GM12873 (cell line): ENCODE data around the gene FARP1.

Experiments used
- TF ChIP-seq, protein P1 (sequence below): IDR thresholded peaks from 2 replicates; pipeline ENCODE4 v1.5.1; 2012; ENCODE audit warnings: low read depth, mild to moderate bottlenecking, moderate library complexity, low read length, control low read depth; ENCODE audit not compliant: insufficient read depth; ENCODE audit errors: missing control alignments

The FARP1 gene

GRCh38 chr13:98206946-98207345, 64.1 kb downstream of the FARP1 start:
- TF ChIP-seq, protein P1, sequence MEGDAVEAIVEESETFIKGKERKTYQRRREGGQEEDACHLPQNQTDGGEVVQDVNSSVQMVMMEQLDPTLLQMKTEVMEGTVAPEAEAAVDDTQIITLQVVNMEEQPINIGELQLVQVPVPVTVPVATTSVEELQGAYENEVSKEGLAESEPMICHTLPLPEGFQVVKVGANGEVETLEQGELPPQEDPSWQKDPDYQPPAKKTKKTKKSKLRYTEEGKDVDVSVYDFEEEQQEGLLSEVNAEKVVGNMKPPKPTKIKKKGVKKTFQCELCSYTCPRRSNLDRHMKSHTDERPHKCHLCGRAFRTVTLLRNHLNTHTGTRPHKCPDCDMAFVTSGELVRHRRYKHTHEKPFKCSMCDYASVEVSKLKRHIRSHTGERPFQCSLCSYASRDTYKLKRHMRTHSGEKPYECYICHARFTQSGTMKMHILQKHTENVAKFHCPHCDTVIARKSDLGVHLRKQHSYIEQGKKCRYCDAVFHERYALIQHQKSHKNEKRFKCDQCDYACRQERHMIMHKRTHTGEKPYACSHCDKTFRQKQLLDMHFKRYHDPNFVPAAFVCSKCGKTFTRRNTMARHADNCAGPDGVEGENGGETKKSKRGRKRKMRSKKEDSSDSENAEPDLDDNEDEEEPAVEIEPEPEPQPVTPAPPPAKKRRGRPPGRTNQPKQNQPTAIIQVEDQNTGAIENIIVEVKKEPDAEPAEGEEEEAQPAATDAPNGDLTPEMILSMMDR = no peak

- TF ChIP-seq, protein P1 = no peak
Observed at GRCh38 chr13:98207416-98207815, 64.5 kb downstream of the FARP1 start.

GRCh38 chr13:98208606-98209005, 65.7 kb downstream of the FARP1 start:
- TF ChIP-seq, protein P1 = no peak

GRCh38 chr13:98212763-98213162, 69.9 kb downstream of the FARP1 start:
- TF ChIP-seq, protein P1 = no peak

DNA sequence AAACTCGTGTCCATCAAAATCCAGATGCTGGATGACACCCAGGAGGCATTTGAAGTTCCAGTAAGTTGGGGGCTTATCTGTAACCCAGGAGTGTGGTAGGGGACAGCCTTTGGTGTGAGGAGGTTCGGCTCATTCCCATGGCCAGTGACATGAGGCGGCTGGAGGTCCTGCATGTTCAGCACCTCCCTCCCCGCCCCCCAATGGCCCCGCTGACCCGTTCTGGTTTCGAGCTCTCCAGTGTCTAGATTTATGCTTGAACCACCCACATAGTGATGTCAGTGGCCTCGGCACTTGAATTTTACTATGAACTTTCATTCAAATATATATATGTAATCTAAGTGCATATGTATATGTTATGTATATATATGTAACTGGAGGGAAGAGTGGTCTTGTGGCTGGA, 70.5 kb downstream of the FARP1 start:
- TF ChIP-seq, protein P1 = no peak

DNA sequence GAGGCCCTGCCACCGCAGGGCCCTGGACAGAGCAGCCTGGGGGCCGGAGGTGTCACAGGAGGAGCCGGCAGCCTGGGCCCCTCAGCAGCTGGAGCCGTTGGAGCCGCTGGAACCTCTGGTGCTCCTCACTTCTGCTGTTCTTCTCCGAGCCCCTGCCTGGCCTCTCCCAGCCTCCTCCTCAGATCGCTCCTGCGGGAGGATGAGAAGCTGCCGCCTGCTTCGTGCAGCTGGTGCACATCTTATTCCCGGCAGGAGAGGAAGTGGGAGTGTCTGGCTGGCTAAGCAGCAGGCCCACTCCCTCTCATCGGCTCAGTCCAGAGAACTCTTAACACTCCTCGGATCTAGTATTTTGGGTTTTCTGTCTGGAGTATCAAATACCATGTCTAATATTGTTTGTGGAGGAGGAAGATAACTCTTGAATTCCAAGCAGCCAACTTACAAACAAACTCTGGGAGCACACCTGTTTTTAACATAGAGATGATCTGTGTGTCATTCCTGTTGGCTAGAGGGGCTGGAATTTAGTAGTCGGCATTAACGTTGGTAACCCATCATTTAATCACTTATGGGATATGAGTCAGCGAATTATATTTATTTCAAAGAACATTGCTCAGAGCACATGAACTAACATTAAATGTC, 71.2 kb downstream of the FARP1 start:
- TF ChIP-seq, protein P1 = no peak

GRCh38 chr13:98214707-98215106, 71.8 kb downstream of the FARP1 start:
- TF ChIP-seq, protein P1 = no peak
